Jurkat, Clone E6-1 (cell line): Measurements from ENCODE around the gene RDH14. TPM values are rescaled to one million over a fixed set of nuclear protein-coding genes. Genes with fewer than 3 reads are reported as not detected.
A peak's percentile ranks its signal among the peaks of the same experiment; 100 is the strongest.

Source experiments
- DNase-seq: peaks from one replicate; pipeline ENCODE4 v3.0.0-alpha.2; 2011; ENCODE audit warnings: low read depth, low spot score
- H3K4me3 ChIP-seq: 2 replicates; pipeline ENCODE4 v1.5.1; 2011; ENCODE audit warnings: mild to moderate bottlenecking, low read length, control low read depth, moderate library complexity
- polyA plus RNA-seq: library from polyadenylated mRNA; unstranded; fragments of >200 nt; gene quantifications from one replicate; pipeline ENCODE4 v1.2.1, GENCODE V29; 2012; ENCODE audit warnings: missing spikeins; ENCODE audit not compliant: insufficient read length, insufficient read depth

The RDH14 gene, protein sequence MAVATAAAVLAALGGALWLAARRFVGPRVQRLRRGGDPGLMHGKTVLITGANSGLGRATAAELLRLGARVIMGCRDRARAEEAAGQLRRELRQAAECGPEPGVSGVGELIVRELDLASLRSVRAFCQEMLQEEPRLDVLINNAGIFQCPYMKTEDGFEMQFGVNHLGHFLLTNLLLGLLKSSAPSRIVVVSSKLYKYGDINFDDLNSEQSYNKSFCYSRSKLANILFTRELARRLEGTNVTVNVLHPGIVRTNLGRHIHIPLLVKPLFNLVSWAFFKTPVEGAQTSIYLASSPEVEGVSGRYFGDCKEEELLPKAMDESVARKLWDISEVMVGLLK
- 23.3 TPM for polyA plus RNA-seq

DNA sequence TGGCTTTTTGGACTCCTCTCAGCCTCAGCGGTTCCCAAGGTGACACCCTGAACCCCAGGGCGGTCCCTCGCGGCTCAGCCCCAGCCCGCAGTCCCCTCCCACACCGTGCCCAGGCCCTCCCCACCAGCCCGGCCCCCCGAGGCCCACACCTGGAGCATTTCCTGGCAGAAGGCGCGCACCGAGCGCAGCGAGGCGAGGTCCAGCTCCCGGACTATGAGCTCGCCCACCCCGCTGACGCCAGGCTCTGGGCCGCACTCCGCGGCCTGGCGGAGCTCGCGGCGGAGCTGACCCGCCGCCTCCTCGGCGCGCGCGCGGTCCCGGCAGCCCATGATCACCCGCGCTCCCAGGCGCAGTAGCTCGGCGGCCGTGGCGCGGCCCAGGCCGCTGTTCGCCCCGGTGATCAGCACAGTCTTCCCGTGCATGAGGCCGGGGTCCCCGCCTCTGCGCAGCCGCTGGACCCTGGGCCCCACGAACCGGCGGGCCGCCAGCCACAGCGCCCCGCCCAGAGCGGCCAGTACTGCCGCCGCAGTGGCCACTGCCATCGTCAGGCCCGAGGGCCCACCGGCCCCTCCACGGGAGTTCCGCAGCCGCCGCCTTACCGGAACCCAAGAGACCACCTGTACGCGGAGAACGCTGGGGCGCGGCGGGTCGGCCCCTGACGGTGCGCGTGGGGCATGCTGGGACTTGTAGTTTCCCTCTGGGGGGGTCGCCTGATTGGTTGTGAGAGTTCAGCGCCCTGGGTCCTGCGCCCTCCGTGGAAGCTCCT, at the start of gene RDH14:
RDH14 (minus strand) TSS at position 623 of the 766 bp plus-strand sequence; CDS start at position 542, 81 bp downstream.
- DNase-seq, result peak; percentile 90
- peak within 1 kb of the TSS; percentile 69 for H3K4me3 ChIP-seq

DNA sequence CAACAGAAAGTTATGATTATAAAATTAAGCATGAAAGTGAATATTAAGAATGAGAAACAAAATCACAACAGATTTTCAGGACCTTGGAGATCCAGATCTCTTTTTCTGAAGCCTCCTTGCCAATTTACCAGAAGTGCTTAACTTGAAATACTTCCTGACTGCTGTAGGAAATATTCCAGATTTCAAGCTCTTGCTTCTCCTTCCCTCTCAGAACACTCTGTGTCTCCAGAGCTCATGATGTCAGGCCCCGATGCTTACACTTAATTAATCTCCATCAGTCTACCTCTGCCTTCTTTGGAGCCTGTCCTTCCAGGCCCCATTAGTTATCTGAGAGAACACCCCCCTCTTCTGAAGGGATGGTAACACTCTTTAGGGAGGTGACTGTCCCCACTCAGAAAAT, 49.6 kb upstream of the RDH14 start:
- DNase-seq, result no peak
- H3K4me3 ChIP-seq, result no peak overlapping the region

DNA sequence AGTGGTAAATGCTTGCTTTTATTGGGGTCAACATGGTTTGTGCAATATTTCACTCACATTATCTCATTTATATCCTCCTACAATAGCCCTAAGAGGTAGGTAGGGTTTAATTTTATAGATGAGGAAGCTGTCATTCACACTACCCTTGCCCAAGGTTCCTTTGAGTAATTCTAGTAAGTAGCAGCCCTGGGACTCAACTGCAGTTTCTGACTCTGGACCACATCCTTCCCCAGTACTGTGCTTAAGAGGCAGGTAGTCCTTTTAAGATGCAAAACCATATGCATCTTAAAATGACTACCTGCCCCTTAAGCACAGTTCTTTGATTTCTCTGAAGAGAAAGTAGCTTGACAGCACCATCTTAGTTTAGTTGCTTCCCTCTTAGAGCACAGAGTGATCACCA, 44.7 kb upstream of the RDH14 start:
- DNase-seq, result peak; percentile 1
- no peak overlapping the region for H3K4me3 ChIP-seq

DNA sequence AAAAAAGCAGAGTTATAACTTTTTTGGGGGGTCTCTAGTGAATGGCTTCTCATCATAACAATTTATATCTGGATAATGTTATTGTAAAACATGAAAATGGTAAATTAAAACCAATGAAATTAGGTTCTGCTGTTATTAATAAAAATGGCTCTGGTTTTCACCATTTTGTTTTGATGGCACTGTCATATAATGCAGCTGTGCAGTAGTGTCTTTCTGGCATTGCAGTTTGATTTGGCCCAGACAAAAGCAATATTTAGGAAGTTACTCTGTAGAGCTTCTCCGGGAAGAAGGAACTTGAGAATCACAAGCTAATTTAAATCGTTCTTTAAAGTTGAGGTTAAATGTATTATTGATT, 44.1 kb upstream of the RDH14 start:
- DNase-seq, result no peak

DNA sequence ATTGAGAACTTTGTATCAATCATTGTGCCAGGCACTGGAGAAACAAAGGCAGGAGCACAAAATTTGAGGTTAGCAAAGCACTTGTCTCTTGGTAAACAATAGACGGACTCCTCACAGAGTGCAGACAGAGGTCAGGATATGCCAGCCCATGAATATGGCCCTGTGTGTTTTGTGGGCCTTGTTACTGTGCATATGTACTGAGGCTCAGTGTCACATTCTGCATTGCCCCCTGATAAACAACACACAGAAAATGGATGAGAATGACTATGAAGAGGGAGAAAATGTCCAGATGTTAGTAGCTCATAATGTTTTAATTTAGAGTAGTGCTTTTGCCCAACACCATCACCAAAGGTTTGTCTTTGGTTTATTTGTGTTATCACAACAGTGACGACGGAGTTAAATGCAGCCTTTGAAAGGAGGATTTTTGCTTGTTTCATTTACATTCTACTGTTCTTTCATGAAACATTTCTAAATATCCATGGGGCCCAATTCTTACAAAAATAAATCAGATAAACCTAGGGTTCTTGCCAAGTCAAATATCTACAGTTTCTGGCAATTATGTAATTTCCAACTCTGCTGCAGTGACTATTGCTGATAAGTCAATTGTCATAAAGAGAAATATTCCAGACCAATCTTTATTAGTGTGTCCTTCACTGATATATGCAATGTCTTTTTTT, 43.5 kb upstream of the RDH14 start:
- H3K4me3 ChIP-seq, result no peak overlapping the region
- DNase-seq, result no peak

More for the DNA sequence above, 44.1 kb upstream of the RDH14 start:
- no peak overlapping the region for H3K4me3 ChIP-seq

DNA sequence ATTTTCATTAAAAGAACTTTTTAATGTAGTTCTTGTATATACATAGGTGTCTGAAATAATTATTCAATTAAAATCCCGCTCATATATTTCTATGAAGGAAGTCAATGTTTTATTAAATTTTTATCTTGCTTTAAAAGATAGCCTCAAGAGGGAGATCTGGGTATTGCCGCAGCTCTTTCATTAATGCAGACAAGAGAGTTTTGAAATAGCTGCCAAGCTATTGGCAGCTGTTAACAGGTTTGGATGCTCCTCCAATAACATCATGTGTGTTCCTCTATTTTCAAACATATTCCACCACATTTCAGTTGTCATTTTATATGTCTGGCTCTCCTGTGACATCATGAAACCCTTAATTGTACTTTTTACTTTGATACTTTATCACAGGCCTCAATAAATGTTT, 41.8 kb upstream of the RDH14 start:
- DNase-seq, result no peak
- H3K4me3 ChIP-seq, result no peak overlapping the region

DNA sequence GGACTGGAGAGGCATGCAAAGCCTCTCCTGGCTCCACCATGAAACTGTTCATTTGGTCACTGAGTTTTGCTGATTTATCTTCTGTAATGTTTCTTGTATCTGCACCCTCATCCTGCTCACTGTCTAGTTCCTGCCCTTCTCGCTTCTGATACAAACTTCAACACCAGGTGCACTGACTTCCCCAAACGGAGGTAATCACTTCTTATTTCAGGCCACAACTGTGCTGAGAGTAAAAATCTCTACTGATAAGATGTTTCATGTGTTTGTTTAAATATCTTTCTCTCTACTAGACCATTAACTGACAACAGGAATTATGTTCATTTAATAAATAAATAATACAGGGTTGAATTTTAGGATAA, 39.8 kb upstream of the RDH14 start:
- DNase-seq, result no peak
- no peak overlapping the region for H3K4me3 ChIP-seq

DNA sequence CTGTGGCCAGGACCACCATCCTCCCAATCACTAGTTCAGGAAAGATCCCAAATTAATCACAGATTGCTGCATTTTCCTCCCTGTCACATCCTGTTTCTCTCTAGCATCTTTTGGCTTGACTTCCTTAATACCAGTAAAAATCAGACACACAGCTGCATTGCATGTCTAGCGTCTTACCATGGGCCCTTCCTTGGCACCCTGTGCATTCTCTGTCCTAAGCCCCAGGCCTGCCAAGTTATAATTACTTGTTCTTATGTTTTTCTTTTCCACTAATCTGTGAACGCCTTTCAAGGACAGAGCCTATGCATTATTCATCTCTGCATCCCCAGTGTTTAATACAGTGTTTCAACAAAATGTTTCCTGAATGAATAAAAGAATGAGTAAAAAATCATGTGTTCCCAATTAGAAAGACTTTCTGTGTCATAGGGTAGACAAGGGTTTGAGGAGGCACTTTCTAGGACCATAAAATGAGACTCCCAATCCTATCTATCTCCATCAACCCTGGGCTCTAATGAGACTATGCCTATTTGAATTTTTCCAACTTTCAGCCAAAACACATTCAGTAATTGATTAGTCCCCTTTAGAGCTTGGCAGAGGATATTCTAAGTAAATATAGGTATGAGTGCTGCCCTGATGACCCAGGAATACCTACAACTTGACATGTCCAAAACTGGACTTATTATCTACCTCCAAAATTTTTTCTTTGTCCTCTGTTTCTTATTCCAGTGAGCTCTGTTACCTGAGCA, 39.2 kb upstream of the RDH14 start:
- no peak overlapping the region for H3K4me3 ChIP-seq
- DNase-seq, result no peak

DNA sequence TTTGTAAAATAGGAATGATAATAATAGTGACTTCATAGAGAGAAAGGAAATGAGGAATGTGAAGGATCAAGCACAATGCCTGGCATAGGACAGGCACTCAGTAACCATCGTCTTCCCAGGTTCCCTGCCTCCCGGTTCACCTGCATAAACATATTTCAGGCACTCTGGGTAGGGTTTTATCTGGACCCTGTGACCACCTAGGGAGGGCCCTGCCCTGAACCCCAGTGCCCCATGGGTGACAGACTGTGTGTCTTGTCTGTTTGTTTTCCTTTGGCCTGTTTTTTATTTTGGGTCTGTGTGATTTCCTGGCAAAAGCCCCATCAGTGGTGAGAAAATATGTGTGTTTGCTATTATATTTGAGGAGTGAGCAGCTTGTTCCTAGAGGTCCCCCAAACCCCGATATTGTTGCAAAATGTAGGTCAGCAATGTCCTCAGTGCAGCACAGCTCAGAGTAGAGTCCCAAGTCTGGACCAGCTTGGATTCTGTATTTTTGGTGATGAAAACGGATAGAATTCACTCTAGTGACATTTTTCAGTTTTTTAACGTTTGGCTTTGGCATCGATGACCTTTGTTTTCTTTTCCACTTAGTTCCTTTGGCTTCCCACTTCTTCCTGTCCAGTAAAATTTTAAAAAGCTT, 38.5 kb upstream of the RDH14 start:
- no peak overlapping the region for H3K4me3 ChIP-seq
- DNase-seq, result no peak

DNA sequence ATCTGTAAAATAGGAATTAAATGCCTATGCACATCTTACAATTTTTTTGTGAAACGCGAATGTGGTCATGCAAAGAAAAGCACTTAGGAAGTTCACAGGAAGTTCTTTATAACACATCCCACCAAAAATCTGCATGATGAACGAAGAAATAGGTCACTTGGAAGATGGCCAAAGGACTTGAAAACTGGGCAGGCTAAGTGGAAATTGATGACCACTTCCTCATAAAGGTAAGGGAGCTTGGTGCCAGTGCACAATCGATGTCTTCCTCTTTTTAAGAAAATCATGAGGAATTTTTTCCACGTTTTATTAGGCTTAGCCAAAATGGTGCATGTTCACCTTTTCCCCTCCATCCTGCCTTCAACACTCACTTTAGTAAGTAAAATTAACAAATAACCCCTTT, 37.2 kb upstream of the RDH14 start:
- DNase-seq, result no peak
- H3K4me3 ChIP-seq, result no peak overlapping the region

DNA sequence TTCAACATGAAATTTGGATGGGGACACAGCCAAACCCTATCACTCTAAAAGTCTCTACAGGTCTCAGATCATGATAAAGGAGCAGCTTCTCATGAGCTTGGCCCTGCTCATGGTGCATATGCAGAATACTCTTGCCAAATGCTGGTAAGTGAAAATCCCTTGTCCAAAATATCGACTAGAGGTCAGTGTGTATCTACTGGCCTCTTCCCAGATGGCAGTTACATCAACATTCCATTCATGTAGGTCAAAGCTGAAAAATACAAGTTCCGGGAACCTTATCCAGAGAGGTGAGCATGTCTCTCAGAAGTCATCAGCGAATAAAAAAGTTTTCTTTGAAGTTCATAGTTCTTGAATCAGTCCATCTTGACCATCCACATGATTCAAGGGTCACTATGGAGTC, 36.5 kb upstream of the RDH14 start:
- no peak for DNase-seq
- H3K4me3 ChIP-seq, result no peak overlapping the region

DNA sequence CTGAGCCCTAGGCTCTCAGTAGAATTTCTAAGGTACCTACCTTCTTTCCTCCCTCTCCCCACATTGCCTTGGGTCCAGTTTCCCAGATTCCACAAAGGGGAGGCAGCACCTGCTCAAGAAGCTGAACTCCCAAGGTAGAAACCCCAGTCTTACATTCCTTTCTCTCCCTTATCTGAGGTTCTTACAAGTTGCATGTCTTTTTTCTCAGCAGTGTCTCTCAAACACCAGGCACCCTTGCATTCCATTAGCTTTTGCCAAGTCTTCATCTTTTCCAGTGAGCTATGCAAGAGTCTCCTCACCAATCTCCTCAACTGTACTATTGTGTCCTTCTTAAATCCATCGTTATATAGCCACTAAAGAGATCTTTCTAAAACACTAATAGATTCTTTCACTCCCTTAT, 33.0 kb upstream of the RDH14 start:
- no peak overlapping the region for H3K4me3 ChIP-seq
- DNase-seq, result no peak

DNA sequence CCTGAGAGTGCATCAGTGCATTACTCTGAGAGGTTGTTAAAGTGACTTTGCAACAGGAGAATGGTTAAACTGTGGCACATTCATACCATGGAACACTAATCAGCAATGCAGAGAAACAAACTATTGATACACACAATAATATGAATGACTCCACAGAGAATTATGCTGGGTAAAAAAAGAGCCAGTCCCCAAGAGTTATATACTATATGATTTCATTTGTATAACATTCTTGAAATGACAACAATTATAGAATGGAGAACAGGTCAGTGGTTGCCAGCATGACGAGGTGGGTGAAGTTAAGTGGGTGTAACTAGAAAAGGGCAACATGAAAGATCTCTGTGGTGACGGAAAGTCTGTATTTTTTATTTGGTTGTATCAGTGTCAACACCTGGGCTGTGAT, 31.9 kb upstream of the RDH14 start:
- DNase-seq, result no peak
- H3K4me3 ChIP-seq, result no peak overlapping the region

DNA sequence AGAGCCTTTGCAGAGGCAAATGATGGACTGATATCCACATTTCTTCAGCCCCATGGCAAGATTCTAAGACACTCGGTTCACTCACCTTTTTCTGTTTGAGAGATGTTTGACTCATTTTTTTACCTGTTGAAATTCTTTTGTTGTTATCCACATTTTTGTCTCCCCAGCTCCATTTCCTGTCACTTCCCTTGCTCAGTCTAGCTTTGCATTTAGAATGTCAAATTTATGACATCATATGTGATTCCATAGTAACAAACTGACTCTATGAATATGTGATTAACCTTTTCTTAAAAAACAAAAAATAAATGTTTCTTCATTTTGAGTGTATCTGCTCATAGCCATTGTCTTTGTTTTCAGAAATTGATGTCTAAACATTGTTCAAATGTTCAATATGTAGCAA, 28.9 kb upstream of the RDH14 start, which contains the start of gene NT5C1B:
NT5C1B (minus strand) TSS at position 216 of the 400 bp plus-strand sequence; CDS start at position 115, 101 bp downstream.
- DNase-seq, result no peak
- H3K4me3 ChIP-seq, result no peak within 1 kb of the TSS

DNA sequence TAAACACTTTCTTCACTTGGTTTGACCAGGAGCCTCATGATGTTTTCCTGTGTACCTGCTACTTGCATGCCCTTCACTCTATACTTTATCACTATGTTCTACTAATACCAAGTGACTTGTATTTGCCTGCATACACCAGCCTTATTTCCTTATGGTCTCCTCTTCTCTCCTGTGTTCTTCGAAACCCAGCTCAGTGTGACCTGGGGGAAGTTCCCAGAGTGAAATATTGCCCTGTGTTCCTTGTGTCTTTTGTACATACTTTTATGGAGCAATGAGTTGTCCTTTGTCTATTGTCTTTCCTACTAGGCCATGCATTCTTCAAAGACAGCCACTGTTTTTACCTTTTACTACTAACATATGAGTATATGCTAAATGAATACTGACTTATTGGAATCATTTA, 28.3 kb upstream of the RDH14 start:
- no peak overlapping the region for H3K4me3 ChIP-seq

DNA sequence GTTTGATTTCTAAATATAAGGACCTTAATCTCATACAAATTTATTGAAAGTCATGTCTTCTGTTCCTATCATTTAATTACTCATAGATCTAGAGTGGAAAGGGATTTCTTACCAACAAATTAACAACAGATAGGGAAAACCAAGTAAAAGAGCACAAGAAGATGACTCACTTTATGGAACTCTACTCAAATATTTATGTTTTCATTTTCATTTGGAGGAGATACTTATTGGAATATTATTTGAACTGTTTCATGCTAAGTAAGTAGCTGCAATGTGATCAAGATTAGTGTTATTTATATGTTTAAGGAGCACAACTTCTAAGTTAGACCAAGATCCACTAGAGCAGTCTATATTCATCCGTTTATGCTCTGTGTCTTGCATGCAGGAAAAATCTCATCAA, 27.6 kb upstream of the RDH14 start:
- no peak for DNase-seq
- no peak overlapping the region for H3K4me3 ChIP-seq

More for the DNA sequence above, 28.3 kb upstream of the RDH14 start:
- DNase-seq, result no peak

DNA sequence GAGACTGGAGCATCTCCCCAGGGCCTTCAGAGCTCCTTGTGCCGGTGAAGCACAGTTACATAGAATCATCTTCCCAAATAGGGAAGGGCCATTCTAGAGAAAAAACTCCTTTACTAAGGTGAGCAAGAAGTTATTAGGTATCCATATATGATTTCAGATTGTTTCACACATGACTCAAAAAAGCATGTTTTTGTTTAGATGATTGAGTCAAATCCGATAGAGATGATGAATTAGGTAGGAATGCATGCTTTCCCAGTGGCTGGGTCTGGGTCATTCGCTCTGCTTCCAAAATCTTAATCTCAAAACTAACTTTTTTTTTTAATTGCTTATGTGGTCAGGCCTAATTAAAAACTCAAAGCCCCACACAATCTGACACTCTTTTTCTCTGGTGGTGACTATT, 25.1 kb upstream of the RDH14 start:
- no peak overlapping the region for H3K4me3 ChIP-seq
- DNase-seq, result no peak

DNA sequence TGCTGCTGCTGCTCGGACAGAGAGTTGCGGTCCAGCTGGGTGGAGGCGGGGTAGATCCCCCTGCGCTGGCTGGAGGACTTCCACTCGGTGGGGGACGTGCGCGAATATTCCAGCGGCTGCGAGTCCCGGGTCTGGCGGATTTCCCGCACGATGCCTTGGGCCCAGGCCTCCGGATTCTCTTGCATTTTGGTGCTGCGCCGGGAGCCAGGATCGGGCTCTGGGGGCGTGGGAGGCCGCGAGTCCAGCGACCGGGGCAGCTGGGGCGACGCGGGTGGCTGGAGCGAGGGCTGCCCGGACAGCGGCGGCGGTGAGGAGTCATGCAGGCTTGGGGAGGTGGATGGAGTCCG, 24.1 kb upstream of the RDH14 start:
- DNase-seq, result no peak
- H3K4me3 ChIP-seq, result no peak overlapping the region
